ENCODE measurements around the gene OR13C5. TPM values are rescaled to one million over a fixed set of nuclear protein-coding genes. Genes with fewer than 3 reads are reported as not detected.

The OR13C5 gene
- total and polyA plus RNA-seq, 10 of the 15 experiments (the other 5 are each of a cell fraction or from before 2014, with no cell fraction given), result 0.58 TPM; not detected in 9

DNA sequence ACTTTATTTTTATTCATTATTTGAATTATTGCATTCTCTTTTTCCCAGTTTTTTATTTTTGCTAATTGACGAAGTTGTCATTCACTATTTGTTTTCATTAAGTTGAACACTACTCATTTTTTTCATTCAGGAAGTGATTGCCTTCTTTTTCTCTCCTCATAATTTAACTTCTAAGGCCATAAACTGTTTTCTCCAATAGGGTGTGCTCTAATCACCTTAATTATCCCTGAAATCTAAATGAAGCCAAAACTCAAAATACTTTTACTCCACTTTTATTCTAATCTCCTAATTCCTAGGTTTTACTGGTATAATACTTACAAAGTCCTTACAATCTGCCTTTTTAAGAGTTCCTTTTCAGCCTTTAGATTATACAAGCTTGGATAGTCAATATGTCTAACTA lies 9.1 kb upstream of the OR13C5 start:
- ATAC-seq (no peak), DNase-seq (ENCODE audit: low read depth, low spot score) (no peak), FAIRE-seq (no peak)
- BruUV-seq (replicated peaks), result no TSS peak
- in situ Hi-C loops (cut with MboI) (no loop called here), intact Hi-C loops (cut with micrococcal nuclease; ENCODE audit: unreplicated experiment) (loop anchor here (5.0 kb wide), 2 partner anchors 74 to 139 kb away; partner anchors contain the start of gene NIPSNAP3A)
- Histone ChIP-seq H3K4me3 (no peak overlapping the region), H3K79me2 (ENCODE audit: control insufficient read depth, insufficient read depth, low read length) (no peaks in the 10 kb centered on the region), H3K9me3 (replicated peaks; ENCODE audit: control insufficient read depth, insufficient read depth, low read length) (no peaks in the 10 kb centered on the region), H3K27ac (ENCODE audit: control insufficient read depth, insufficient read depth) (no peak overlapping the region), H3K27me3 (replicated peaks in 1 of 2; ENCODE audit: control insufficient read depth in 2 of 2, insufficient read depth in 2 of 2, low read length in 1 of 2) (no peaks in the 10 kb centered on the region), H3K4me1 (ENCODE audit: control insufficient read depth, insufficient read depth, low read length) (no peaks in the 10 kb centered on the region), H2AFZ (ENCODE audit: control insufficient read depth, low read depth, low read length) (no peak overlapping the region), H4K20me1 (ENCODE audit: control insufficient read depth, insufficient read depth) (no peaks in the 10 kb centered on the region), H3K9ac (ENCODE audit: control insufficient read depth, insufficient read depth, low read length) (no peak overlapping the region), H3K4me2 (ENCODE audit: control insufficient read depth, insufficient read depth) (no peak overlapping the region), H3K36me3 (ENCODE audit: control insufficient read depth in 2 of 2, insufficient read depth in 2 of 2, low read length in 1 of 2) (no peaks in the 10 kb centered on the region)
- 0% methylated on average over 1 of the region's 1 CpG for WGBS (ENCODE audit: insufficient coverage, insufficient replicate concordance, low lambda C conversion rate, missing lambda C conversion rate)
- ChIA-PET SMC1A (ENCODE audit: uncharacterized antibody, unreplicated experiment) (no interaction called here), CTCF (interaction anchor here (2.2 kb wide), 1 partner anchor 12 kb away, joined by 6 read pairs; no protein-coding TSS in a partner anchor), POLR2A (no interaction called here), RAD21 (ENCODE audit: unreplicated experiment) (no interaction called here)
- TF ChIP-seq, protein P1, sequence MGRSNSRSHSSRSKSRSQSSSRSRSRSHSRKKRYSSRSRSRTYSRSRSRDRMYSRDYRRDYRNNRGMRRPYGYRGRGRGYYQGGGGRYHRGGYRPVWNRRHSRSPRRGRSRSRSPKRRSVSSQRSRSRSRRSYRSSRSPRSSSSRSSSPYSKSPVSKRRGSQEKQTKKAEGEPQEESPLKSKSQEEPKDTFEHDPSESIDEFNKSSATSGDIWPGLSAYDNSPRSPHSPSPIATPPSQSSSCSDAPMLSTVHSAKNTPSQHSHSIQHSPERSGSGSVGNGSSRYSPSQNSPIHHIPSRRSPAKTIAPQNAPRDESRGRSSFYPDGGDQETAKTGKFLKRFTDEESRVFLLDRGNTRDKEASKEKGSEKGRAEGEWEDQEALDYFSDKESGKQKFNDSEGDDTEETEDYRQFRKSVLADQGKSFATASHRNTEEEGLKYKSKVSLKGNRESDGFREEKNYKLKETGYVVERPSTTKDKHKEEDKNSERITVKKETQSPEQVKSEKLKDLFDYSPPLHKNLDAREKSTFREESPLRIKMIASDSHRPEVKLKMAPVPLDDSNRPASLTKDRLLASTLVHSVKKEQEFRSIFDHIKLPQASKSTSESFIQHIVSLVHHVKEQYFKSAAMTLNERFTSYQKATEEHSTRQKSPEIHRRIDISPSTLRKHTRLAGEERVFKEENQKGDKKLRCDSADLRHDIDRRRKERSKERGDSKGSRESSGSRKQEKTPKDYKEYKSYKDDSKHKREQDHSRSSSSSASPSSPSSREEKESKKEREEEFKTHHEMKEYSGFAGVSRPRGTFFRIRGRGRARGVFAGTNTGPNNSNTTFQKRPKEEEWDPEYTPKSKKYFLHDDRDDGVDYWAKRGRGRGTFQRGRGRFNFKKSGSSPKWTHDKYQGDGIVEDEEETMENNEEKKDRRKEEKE (IDR thresholded peaks at IDR 0.05), result no peak
- TF ChIP-seq, protein P2, sequence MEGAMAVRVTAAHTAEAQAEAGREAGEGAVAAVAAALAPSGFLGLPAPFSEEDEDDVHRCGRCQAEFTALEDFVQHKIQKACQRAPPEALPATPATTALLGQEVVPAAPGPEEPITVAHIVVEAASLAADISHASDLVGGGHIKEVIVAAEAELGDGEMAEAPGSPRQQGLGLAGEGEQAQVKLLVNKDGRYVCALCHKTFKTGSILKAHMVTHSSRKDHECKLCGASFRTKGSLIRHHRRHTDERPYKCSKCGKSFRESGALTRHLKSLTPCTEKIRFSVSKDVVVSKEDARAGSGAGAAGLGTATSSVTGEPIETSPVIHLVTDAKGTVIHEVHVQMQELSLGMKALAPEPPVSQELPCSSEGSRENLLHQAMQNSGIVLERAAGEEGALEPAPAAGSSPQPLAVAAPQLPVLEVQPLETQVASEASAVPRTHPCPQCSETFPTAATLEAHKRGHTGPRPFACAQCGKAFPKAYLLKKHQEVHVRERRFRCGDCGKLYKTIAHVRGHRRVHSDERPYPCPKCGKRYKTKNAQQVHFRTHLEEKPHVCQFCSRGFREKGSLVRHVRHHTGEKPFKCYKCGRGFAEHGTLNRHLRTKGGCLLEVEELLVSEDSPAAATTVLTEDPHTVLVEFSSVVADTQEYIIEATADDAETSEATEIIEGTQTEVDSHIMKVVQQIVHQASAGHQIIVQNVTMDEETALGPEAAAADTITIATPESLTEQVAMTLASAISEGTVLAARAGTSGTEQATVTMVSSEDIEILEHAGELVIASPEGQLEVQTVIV (IDR thresholded peaks at IDR 0.05; ENCODE audit: borderline replicate concordance, partially characterized antibody), result no peak
- TF ChIP-seq, protein P3, sequence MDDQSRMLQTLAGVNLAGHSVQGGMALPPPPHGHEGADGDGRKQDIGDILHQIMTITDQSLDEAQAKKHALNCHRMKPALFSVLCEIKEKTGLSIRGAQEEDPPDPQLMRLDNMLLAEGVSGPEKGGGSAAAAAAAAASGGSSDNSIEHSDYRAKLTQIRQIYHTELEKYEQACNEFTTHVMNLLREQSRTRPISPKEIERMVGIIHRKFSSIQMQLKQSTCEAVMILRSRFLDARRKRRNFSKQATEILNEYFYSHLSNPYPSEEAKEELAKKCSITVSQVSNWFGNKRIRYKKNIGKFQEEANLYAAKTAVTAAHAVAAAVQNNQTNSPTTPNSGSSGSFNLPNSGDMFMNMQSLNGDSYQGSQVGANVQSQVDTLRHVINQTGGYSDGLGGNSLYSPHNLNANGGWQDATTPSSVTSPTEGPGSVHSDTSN (IDR thresholded peaks at IDR 0.05; ENCODE audit: insufficient replicate concordance, low read depth, low read length), result no peak
- TF ChIP-seq SIN3A (IDR thresholded peaks at IDR 0.05; ENCODE audit: low read depth, low read length), result no peak
- no peak for TF ChIP-seq SUPT20H (IDR thresholded peaks at IDR 0.05; ENCODE audit: borderline replicate concordance, control insufficient read depth, low read depth, low read length)
- TF ChIP-seq POLR2A (IDR thresholded peaks at IDR 0.05; ENCODE audit: low read depth, low read length), result no peak
- no peak for TF ChIP-seq SMAD5 (IDR thresholded peaks at IDR 0.05; ENCODE audit: low read depth)
- TF ChIP-seq YBX1 (IDR thresholded peaks at IDR 0.05), result no peak
- TF ChIP-seq RB1 (IDR thresholded peaks at IDR 0.05; ENCODE audit: borderline replicate concordance), result no peak
- TF ChIP-seq SMAD1 (IDR thresholded peaks at IDR 0.05; ENCODE audit: low read depth, partially characterized antibody), result no peak
- no peak for TF ChIP-seq SP1 (IDR thresholded peaks at IDR 0.05; ENCODE audit: low read depth, low read length)

All from GM12878 (cell line).